Endodermal cell (in vitro differentiated cells): ENCODE data around the gene CDK2AP2. TPM values are rescaled to one million over a fixed set of nuclear protein-coding genes. Genes with fewer than 3 reads are reported as not detected.

Source experiments
- DNase-seq: peaks from one replicate; pipeline ENCODE4 v3.0.0-alpha.2; 2017
- H3K27ac ChIP-seq: 2 replicates; pipeline ENCODE4 v1.5.1; 2013; ENCODE audit warnings: mild to moderate bottlenecking, low read depth, low read length, moderate library complexity
- H3K27me3 ChIP-seq: 2 replicates; pipeline ENCODE4 v1.6.1; 2013; ENCODE audit warnings: mild to moderate bottlenecking, low read length, moderate library complexity; ENCODE audit not compliant: insufficient read depth, control insufficient read depth, poor library complexity, severe bottlenecking
- H3K36me3 ChIP-seq: 2 replicates; pipeline ENCODE4 v1.7.0; 2013; ENCODE audit warnings: mild to moderate bottlenecking, low read length, moderate library complexity; ENCODE audit not compliant: control insufficient read depth, insufficient read depth
- H3K4me1 ChIP-seq: one replicate; pipeline ENCODE4 v1.7.0; 2013; ENCODE audit warnings: low read length; ENCODE audit not compliant: control insufficient read depth, insufficient read depth
- H3K4me3 ChIP-seq: 2 replicates; pipeline ENCODE4 v1.5.1; 2013; ENCODE audit warnings: mild to moderate bottlenecking, low read length, moderate library complexity
- H3K9ac ChIP-seq: 2 replicates; pipeline ENCODE4 v1.6.1; 2013; ENCODE audit warnings: mild to moderate bottlenecking, low read length, moderate library complexity; ENCODE audit not compliant: poor library complexity, severe bottlenecking; ENCODE audit errors: extremely low read depth
- H3K9me3 ChIP-seq: 2 replicates; pipeline ENCODE4 v1.6.1; 2013; ENCODE audit warnings: mild to moderate bottlenecking, low read length, moderate library complexity; ENCODE audit not compliant: control insufficient read depth
- H3K27ac Mint-ChIP-seq: 2 replicates; pipeline ENCODE4 v1.8.0; 2020; ENCODE audit warnings: mixed read lengths
- H3K27me3 Mint-ChIP-seq: 2 replicates; pipeline ENCODE4 v1.8.0; 2021; ENCODE audit warnings: mild to moderate bottlenecking, mixed read lengths; ENCODE audit not compliant: insufficient read depth
- H3K36me3 Mint-ChIP-seq: 2 replicates; pipeline ENCODE4 v1.8.0; 2020; ENCODE audit warnings: low read depth, mixed read lengths
- H3K4me1 Mint-ChIP-seq: 2 replicates; pipeline ENCODE4 v1.8.0; 2020; ENCODE audit warnings: mixed read lengths
- H3K4me3 Mint-ChIP-seq: 2 replicates; pipeline ENCODE4 v1.8.0; 2020; ENCODE audit warnings: mild to moderate bottlenecking, moderate library complexity, mixed read lengths
- H3K9me3 Mint-ChIP-seq: 2 replicates; pipeline ENCODE4 v1.8.0; 2020; ENCODE audit warnings: mild to moderate bottlenecking, mixed read lengths
- WGBS, 2 experiments: methylation state at CpG; one replicate each; pipeline versions ENCODE4 v1.1.5 to v1.1.7; 2013; ENCODE audit warnings: missing lambda C conversion rate in 2 of 2, mixed read lengths in 1 of 2; ENCODE audit not compliant: insufficient coverage in 1 of 2, insufficient read length in 1 of 2; 5-methylcytosine and 5-hydroxymethylcytosine counted together
- total RNA-seq, 2 donors: library from RNA; stranded (reverse); fragmentation: NEBNext Ultra II Directional in 1 of 2; extraction: Animal tissue kit (Norgen Biotek cat#: 25700) in 1 of 2; gene quantifications; 2 replicates in 1 of 2; 3 replicates in 1 of 2; pipeline ENCODE4 v1.2.1, GENCODE V29; 2021
- TF ChIP-seq, protein P1 (sequence below): fragments of 200-600 bp; sonication (generic); conservative IDR thresholded peaks from 2 replicates; pipeline ENCODE4 v1.5.0; 2021; ENCODE audit warnings: antibody characterized with exemption, mild to moderate bottlenecking

CDK2AP2 gene
- total RNA-seq, 2 donors from 2014 or later: 30.6 to 47.6 TPM

DNA sequence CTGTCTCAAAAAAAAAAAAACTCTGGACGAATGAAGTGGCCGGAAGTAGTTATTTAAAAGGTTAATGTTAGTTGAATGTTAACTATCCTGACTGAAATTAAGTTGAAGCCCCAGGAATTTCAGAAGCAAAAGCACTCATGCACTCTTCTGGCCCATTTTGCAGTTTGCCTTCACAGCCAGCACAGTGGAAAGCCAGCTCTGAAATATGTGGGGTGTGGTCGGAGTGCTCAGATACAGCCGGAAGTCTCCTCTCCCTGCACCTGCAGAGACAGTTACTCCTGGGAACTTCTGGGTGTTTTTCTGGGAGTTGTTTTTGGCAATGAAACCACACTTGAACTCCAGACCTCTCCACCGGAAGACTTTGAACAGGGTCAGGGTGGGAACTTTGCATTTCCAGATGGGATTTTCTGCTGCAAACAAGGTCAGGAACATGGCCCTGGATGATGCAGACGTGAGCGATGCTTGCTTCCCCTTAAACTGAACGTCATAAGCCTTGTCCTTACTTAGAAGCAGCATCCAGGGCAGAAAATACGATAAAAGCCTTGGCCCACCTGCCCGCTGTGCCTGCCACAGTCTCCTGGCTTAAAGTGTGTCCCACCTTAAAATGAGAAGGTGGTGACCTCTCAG is 36.8 kb upstream of the CDK2AP2 start:
- peaks cover 4% of the 10 kb centered on the region for H3K4me1 Mint-ChIP-seq
- Histone ChIP-seq H3K9ac (no peak overlapping the region), H3K4me1 (no peaks in the 10 kb centered on the region), H3K36me3 (no peaks in the 10 kb centered on the region), H3K9me3 (no peaks in the 10 kb centered on the region), H3K27ac (no peak overlapping the region), H3K4me3 (no peak overlapping the region), H3K27me3 (no peaks in the 10 kb centered on the region)
- no peak for DNase-seq
- no peaks in the 10 kb centered on the region for H3K36me3 Mint-ChIP-seq
- no peak overlapping the region for H3K4me3 Mint-ChIP-seq
- WGBS, 2 experiments: 87 to 90% methylated on average over 8 to 10 of the region's 10 CpGs
- H3K9me3 Mint-ChIP-seq: peaks cover 5% of the 10 kb centered on the region
- TF ChIP-seq, protein P1, sequence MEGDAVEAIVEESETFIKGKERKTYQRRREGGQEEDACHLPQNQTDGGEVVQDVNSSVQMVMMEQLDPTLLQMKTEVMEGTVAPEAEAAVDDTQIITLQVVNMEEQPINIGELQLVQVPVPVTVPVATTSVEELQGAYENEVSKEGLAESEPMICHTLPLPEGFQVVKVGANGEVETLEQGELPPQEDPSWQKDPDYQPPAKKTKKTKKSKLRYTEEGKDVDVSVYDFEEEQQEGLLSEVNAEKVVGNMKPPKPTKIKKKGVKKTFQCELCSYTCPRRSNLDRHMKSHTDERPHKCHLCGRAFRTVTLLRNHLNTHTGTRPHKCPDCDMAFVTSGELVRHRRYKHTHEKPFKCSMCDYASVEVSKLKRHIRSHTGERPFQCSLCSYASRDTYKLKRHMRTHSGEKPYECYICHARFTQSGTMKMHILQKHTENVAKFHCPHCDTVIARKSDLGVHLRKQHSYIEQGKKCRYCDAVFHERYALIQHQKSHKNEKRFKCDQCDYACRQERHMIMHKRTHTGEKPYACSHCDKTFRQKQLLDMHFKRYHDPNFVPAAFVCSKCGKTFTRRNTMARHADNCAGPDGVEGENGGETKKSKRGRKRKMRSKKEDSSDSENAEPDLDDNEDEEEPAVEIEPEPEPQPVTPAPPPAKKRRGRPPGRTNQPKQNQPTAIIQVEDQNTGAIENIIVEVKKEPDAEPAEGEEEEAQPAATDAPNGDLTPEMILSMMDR: no peak
- no peak overlapping the region for H3K27ac Mint-ChIP-seq
- peaks cover 9% of the 10 kb centered on the region for H3K27me3 Mint-ChIP-seq

DNA sequence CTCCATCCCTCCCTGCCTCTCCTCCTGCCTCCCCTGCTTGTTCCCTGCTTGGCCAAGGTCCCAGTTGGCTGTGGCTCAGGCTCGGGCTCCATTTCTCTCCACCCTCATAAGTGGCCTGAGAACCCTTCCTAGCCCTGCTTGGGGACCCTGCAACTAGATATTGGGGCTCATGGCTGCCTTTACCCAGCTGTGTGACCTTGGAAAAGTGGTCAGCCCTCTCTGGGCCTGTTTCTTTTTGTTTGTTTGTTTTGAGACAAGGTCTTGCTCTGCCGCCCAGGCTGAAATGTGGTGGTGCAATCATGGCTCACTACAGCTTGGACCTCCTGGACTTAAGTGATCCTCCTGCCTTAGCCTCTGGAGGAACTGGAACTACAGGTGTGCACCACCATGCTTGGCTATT is 35.6 kb upstream of the CDK2AP2 start:
- Histone ChIP-seq H3K27ac (no peak overlapping the region), H3K4me1 (no peaks in the 10 kb centered on the region), H3K9ac (no peak overlapping the region), H3K9me3 (no peaks in the 10 kb centered on the region), H3K36me3 (no peaks in the 10 kb centered on the region), H3K27me3 (no peaks in the 10 kb centered on the region), H3K4me3 (no peak overlapping the region)
- H3K9me3 Mint-ChIP-seq: peaks cover 6% of the 10 kb centered on the region
- no peak overlapping the region for H3K27ac Mint-ChIP-seq
- no peak overlapping the region for H3K4me3 Mint-ChIP-seq
- TF ChIP-seq, protein P1: no peak
- no peaks in the 10 kb centered on the region for H3K36me3 Mint-ChIP-seq
- peaks cover 4% of the 10 kb centered on the region for H3K4me1 Mint-ChIP-seq
- 86 to 96% methylated on average over 2 of the region's 2 CpGs for WGBS, 2 experiments
- peaks cover 9% of the 10 kb centered on the region for H3K27me3 Mint-ChIP-seq
- DNase-seq: no peak

DNA sequence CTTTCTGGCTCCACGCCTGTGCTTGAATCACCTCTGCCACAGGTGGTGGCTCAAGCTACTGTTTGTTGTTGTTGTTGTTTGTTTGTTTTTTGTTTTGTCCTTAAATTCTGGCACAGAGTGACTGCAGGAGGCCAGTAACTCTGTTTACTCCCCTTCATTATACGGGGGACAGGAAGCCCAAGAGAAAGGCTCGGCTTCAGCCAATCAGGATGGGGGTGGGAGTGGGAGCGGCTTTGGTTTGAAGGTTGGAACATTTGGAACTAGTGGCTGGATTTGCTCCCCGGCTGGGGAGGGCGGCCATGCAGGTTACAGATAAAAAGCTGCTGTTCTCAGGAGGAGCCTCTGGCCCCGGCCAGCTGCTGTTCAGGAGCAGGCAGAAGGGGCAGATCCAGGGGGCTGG is 35.0 kb upstream of the CDK2AP2 start:
- no peak overlapping the region for H3K4me3 Mint-ChIP-seq
- no peak overlapping the region for H3K27ac ChIP-seq
- H3K4me1 Mint-ChIP-seq: peaks cover 4% of the 10 kb centered on the region
- H3K9me3 ChIP-seq: no peaks in the 10 kb centered on the region
- H3K27me3 ChIP-seq: no peaks in the 10 kb centered on the region
- no peaks in the 10 kb centered on the region for H3K36me3 Mint-ChIP-seq
- 77 to 93% methylated on average over 2 to 6 of the region's 7 CpGs for WGBS, 2 experiments
- H3K9ac ChIP-seq: no peak overlapping the region
- TF ChIP-seq, protein P1: no peak
- peak; percentile 81 for DNase-seq
- H3K4me1 ChIP-seq: no peaks in the 10 kb centered on the region
- peaks cover 12% of the 10 kb centered on the region for H3K27me3 Mint-ChIP-seq
- peaks cover 11% of the 10 kb centered on the region for H3K9me3 Mint-ChIP-seq
- peak overlapping the region; percentile 80 for H3K27ac Mint-ChIP-seq
- no peaks in the 10 kb centered on the region for H3K36me3 ChIP-seq
- no peak overlapping the region for H3K4me3 ChIP-seq
